Stimulated activated CD8-positive, alpha-beta memory T cell treated with anti-CD3 and anti-CD28 coated beads, Interleukin-15, amount 100 ng/mL, for 4 hours (primary cell): ENCODE measurements around the gene SPAG16.

ENCODE experiments used
- DNase-seq, 2 donors: peaks; one replicate each; pipeline ENCODE4 v3.0.0-alpha.2; 2020; ENCODE audit warnings: low read depth in 2 of 2

Gene SPAG16

DNA sequence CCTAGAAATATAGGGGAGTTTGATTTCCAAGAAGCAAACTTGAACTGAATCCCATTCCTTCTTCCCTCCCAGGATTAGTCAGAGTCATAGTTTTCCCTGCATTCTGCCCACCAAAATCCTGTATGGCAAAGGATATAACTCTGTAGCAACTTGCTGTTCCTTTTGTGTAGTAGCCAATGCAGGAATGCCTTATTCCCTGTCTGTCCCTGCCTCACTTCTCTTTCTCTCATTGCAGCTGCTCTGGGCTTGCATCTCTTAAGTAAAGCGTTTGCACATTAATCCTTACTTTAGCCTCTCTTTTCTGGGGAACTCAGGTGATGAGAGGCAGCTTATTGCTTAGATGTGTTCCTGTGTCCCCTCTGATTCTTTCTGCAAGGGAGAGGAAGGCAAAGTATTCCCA is 793.5 kb downstream of the SPAG16 start:
- DNase-seq: no peak

GRCh38 chr2:214079032-214079431 is 794.8 kb downstream of the SPAG16 start:
- DNase-seq: no peak

GRCh38 chr2:214088536-214088935 is 804.3 kb downstream of the SPAG16 start:
- no peak for DNase-seq

DNA sequence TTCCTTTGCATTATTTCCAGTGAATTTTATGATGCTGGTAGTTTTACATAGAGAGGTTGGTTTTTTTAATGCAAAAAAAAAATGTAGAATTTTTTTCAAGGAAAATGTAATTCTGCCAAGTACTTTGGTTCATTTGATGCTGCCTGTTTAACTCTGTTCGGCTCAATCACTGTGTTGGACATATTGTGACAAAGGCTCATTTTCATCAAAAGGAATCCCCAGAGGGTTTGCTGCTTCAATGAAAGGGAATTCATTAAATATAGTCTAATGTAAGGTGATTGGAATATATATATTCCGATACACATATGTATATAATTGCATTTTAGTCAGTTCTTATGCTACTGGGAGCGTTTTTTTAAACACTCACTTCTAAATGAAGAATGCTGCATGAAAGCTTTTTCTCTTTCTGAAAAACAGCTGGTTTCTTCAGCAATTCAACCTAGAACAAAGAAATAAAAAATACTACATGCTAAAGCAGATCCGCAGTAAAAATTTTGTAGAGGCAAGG is 812.0 kb downstream of the SPAG16 start:
- no peak for DNase-seq

DNA sequence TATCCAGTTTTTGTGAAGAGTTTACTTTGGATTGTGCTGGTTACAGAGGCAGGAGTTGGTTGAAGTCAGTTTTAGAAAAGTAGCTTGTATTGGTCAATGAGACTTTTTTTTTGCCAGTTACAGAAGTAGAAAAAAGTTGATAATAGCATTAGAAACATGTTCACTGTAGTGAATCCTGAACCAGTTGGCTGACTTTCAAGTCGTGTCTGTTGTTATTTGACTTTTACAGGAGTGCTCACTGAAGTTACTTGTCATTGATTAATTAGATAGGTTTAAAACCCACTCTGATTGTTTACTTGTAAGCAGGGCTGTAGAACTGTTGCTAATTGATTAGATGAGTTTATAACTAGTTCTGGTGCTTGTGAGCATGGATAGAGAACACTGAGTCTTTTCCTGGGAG is 814.5 kb downstream of the SPAG16 start:
- no peak for DNase-seq

DNA sequence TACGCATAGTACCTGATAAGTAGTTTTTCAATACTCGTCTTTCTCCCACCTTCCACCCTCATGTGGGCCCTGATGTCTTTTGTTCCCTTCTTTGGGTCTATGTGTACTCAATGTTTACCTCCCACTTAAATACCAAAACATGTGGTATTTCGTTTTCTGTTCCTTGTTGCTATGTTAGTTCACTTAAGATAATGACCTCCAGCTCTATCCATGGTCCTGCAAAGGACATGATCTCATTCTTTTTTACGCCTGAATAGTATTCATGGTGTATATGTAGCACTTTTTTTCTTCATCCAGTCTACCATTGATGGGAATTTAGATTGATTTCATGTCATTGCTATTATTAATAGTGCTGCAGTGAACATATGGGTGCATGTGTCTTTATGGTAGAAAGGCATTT is 816.2 kb downstream of the SPAG16 start:
- DNase-seq: no peak

DNA sequence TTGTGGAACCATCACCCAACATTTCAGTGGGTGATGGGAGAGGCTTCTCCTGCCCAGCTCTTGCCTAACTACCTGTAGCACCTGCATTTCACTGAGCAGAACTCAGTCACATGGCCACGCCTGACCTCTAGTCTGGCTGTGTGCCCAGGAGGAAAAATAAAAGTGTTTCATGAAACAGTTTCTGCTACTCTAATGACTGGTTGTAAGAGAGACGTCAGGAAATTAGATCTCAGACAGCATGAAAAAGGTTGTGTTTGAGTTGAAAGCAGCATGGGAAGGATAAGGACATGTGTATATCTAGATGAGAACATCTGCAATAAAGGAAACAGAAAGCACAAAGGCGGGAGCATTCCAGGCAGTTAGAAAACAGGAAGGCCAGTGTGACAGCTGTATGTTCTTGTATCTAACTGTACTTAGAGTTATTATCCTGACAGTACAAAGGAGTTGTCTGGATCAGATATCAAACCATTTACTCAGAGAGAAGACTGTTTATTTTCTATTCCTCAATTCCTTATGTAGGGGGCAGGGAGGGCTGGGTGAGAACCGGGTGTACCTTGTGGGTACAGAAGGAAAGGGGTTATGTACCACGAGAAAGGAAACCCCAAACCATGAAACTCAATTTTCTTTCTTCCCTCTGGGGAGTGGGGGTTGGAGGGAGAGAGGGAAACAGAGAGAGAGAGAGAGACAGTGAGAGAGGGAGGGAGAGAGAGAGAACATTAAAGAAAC is 819.2 kb downstream of the SPAG16 start:
- no peak for DNase-seq

- DNase-seq: no peak
Measured at GRCh38 chr2:214104219-214104618, 820.0 kb downstream of the SPAG16 start.

GRCh38 chr2:214104967-214105366 is 820.7 kb downstream of the SPAG16 start:
- no peak for DNase-seq

GRCh38 chr2:214107726-214108125 is 823.5 kb downstream of the SPAG16 start:
- no peak for DNase-seq

DNA sequence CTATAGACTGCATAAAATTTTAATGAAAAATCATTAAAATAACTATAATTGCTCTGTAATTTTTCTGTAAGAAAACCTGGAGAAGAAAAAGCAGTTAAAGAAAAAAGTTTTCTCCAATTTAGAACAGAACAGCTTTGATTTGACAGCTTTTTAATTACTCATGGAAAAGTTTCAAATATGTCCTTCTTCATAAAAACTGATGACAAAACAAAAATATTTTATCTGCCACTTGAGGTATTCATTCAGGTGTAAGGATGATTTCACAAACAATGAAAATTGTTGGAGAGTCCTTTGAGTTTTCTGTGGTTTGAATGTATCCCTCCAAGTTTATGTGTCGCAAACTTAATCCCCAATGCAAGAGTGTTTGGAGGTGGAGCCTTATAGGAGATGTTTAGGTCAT is 824.3 kb downstream of the SPAG16 start:
- DNase-seq: no peak

GRCh38 chr2:214117054-214117453 is 832.8 kb downstream of the SPAG16 start:
- no peak for DNase-seq

DNA sequence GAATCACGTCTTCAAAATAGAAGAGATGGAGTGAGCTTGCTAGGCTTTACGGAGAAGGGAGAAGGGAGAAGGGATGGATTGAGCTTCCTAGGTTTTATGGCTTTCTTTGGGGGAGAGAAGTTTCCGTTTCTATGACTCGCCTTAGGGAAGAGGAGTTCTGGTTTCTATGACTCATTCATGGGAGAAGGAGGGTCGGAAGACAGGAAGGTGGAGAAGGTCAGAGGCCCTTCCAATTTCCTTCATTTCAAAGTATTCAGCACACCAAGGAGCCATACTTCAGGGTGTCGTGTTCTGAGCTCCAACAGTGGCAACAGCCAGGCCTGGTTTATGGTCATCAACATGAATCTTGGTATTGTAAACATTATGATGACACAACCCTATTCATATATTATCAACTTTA is 841.9 kb downstream of the SPAG16 start:
- DNase-seq: no peak

GRCh38 chr2:214127170-214127569 is 842.9 kb downstream of the SPAG16 start:
- DNase-seq: no peak

- no peak for DNase-seq
Measured at GRCh38 chr2:214127571-214127970, 843.3 kb downstream of the SPAG16 start.

DNA sequence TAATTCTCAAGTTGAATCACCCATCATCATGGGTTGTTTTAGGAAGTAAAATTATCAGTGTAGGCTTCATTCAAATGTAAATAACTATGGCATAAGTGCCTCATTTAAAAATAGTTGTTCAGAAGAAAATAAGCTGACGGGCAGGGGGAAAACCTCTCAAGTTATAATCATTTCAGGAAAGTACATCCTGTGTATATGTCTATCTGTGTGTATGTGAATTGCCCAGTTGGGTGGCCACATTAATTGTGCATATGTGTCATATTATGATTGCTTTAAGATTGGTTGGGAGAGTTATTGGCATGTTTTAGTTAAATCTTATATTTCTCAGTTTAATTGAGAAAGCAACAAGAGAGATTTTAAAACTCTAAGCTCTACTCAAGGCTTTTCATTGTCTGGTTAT is 843.8 kb downstream of the SPAG16 start:
- DNase-seq: no peak

DNA sequence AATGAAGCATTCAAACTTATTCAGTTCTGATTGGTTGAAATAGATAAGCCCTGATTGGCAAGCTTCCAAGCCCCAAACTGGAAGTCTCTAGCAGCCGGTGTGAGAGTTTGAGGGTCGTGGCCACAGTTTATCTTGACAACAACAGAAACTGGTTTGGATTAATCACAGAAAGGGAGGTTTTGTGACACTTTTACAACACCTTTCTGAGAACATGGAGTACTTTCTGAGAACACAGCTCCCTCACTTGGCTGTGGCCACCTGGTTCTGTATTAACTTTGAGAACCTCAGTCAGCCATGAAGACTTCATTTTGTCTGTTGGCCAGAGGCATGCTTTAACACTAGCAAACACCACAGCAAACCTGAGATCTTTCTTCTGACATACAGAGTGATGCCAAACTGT is 845.9 kb downstream of the SPAG16 start:
- DNase-seq: no peak

GRCh38 chr2:214135966-214136365 is 851.7 kb downstream of the SPAG16 start:
- DNase-seq: no peak

GRCh38 chr2:214138779-214139178 is 854.5 kb downstream of the SPAG16 start:
- DNase-seq: no peak

GRCh38 chr2:214139630-214140284 is 855.5 kb downstream of the SPAG16 start:
- DNase-seq: no peak

- no peak for DNase-seq
Measured at GRCh38 chr2:214156971-214157370, 872.7 kb downstream of the SPAG16 start.

DNA sequence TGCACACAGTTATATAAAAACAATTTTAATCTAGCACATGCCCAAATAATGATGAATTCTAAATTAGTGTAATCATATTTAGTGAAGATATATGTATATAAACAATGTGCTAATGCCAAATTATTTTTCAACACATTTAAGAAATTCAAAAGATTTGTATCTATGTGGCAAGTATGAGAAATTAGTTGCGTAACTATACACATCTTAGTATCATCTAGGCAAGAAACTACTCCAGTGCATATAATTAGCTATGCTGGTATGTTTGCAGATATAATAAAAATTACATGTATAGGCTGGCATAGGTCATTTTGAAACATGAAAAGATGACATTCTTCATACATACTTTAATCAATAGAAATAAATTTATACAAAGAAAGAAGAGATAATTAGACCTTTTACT is 874.6 kb downstream of the SPAG16 start:
- DNase-seq: no peak

- no peak for DNase-seq
Measured at GRCh38 chr2:214169281-214169680, 885.0 kb downstream of the SPAG16 start.
